ENCODE data around the gene TUBA8. TPM values are rescaled to one million over a fixed set of nuclear protein-coding genes. Genes with fewer than 3 reads are reported as not detected.

TUBA8 gene
- total RNA-seq, 1 experiment from 2014 or later: 1.3 TPM

DNA sequence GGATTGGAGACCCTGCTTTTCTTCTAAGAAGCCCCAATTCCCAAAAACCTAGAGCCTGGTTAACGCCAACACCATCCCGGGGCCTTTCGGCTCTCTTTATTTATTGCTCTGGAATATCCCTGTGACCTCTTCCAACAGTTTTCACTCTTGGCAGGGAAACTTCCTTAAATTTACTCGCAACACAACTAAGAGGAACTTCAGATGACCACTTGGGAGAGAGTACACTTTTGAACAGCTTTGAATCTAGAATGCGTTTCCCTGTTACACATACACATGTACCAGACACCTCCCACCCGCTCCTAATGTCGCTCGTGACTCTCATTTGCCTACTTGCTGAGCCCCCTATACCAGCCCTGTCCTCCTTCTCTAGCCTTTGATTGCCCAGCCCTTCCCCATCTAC lies 19.4 kb downstream of the TUBA8 start:
- POLR2A ChIA-PET: no interaction called here
- no TSS peak for BruUV-seq (replicated peaks)
- Histone ChIP-seq H3K27ac (ENCODE audit: low read length) (no peak overlapping the region), H3K27me3 (ENCODE audit: control insufficient read depth, insufficient read depth, low read length) (no peaks in the 10 kb centered on the region), H3K9me3 (ENCODE audit: control insufficient read depth, insufficient read depth, low read depth, low read length) (no peaks in the 10 kb centered on the region), H3K36me3 (ENCODE audit: control insufficient read depth, insufficient read depth, low read length) (no peaks in the 10 kb centered on the region), H3K4me3 (ENCODE audit: low read depth in 2 of 2, low read length in 2 of 2) (no peak overlapping the region), H3K4me1 (ENCODE audit: control insufficient read depth, insufficient read depth, low read length) (no peaks in the 10 kb centered on the region)
- ATAC-seq: no peak
- CTCF ChIA-PET: no interaction called here
- intact Hi-C loops (cut with micrococcal nuclease; ENCODE audit: unreplicated experiment): no loop called here
- DNase-seq (ENCODE audit: low read depth, low spot score): no peak
- no peak for TF ChIP-seq SIN3A (IDR thresholded peaks at IDR 0.05; ENCODE audit: borderline replicate concordance, insufficient read depth, low read depth, low read length)
- TF ChIP-seq TCF7L2 (IDR thresholded peaks at IDR 0.05; ENCODE audit: low read depth, low read length): no peak
- TF ChIP-seq, protein P1, sequence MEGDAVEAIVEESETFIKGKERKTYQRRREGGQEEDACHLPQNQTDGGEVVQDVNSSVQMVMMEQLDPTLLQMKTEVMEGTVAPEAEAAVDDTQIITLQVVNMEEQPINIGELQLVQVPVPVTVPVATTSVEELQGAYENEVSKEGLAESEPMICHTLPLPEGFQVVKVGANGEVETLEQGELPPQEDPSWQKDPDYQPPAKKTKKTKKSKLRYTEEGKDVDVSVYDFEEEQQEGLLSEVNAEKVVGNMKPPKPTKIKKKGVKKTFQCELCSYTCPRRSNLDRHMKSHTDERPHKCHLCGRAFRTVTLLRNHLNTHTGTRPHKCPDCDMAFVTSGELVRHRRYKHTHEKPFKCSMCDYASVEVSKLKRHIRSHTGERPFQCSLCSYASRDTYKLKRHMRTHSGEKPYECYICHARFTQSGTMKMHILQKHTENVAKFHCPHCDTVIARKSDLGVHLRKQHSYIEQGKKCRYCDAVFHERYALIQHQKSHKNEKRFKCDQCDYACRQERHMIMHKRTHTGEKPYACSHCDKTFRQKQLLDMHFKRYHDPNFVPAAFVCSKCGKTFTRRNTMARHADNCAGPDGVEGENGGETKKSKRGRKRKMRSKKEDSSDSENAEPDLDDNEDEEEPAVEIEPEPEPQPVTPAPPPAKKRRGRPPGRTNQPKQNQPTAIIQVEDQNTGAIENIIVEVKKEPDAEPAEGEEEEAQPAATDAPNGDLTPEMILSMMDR (IDR thresholded peaks at IDR 0.05): no peak
- TF ChIP-seq, protein P2, sequence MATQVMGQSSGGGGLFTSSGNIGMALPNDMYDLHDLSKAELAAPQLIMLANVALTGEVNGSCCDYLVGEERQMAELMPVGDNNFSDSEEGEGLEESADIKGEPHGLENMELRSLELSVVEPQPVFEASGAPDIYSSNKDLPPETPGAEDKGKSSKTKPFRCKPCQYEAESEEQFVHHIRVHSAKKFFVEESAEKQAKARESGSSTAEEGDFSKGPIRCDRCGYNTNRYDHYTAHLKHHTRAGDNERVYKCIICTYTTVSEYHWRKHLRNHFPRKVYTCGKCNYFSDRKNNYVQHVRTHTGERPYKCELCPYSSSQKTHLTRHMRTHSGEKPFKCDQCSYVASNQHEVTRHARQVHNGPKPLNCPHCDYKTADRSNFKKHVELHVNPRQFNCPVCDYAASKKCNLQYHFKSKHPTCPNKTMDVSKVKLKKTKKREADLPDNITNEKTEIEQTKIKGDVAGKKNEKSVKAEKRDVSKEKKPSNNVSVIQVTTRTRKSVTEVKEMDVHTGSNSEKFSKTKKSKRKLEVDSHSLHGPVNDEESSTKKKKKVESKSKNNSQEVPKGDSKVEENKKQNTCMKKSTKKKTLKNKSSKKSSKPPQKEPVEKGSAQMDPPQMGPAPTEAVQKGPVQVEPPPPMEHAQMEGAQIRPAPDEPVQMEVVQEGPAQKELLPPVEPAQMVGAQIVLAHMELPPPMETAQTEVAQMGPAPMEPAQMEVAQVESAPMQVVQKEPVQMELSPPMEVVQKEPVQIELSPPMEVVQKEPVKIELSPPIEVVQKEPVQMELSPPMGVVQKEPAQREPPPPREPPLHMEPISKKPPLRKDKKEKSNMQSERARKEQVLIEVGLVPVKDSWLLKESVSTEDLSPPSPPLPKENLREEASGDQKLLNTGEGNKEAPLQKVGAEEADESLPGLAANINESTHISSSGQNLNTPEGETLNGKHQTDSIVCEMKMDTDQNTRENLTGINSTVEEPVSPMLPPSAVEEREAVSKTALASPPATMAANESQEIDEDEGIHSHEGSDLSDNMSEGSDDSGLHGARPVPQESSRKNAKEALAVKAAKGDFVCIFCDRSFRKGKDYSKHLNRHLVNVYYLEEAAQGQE (IDR thresholded peaks at IDR 0.05; ENCODE audit: insufficient read depth in 1 of 2, low read depth in 2 of 2, low read length in 1 of 2): no peak
- TF ChIP-seq POLR2AphosphoS5 (IDR thresholded peaks at IDR 0.05; ENCODE audit: low read depth, low read length): no peak
- in situ Hi-C loops (cut with HindIII; ENCODE audit: low pct_unique_long_range_greater_than_20kb, low sequenced_read_pairs): no loop called here

- Histone ChIP-seq H3K4me1 (ENCODE audit: control insufficient read depth, insufficient read depth, low read length) (no peaks in the 10 kb centered on the region), H3K36me3 (ENCODE audit: control insufficient read depth, insufficient read depth, low read length) (no peaks in the 10 kb centered on the region), H3K4me3 (ENCODE audit: low read depth in 2 of 2, low read length in 2 of 2) (no peak overlapping the region), H3K27ac (ENCODE audit: low read length) (no peak overlapping the region), H3K9me3 (ENCODE audit: control insufficient read depth, insufficient read depth, low read depth, low read length) (no peaks in the 10 kb centered on the region), H3K27me3 (ENCODE audit: control insufficient read depth, insufficient read depth, low read length) (no peaks in the 10 kb centered on the region)
- in situ Hi-C loops (cut with HindIII; ENCODE audit: low pct_unique_long_range_greater_than_20kb, low sequenced_read_pairs): no loop called here
- ATAC-seq (no peak), DNase-seq (ENCODE audit: low read depth, low spot score) (no peak)
- no TSS peak for BruUV-seq (replicated peaks)
- ChIA-PET POLR2A (no interaction called here), CTCF (no interaction called here)
- no peak for TF ChIP-seq SIN3A (IDR thresholded peaks at IDR 0.05; ENCODE audit: borderline replicate concordance, insufficient read depth, low read depth, low read length)
- TF ChIP-seq, protein P1 (IDR thresholded peaks at IDR 0.05): no peak
- TF ChIP-seq POLR2AphosphoS5 (IDR thresholded peaks at IDR 0.05; ENCODE audit: low read depth, low read length): no peak
- TF ChIP-seq, protein P2 (IDR thresholded peaks at IDR 0.05; ENCODE audit: insufficient read depth in 1 of 2, low read depth in 2 of 2, low read length in 1 of 2): no peak
- TF ChIP-seq TCF7L2 (IDR thresholded peaks at IDR 0.05; ENCODE audit: low read depth, low read length): no peak
- intact Hi-C loops (cut with micrococcal nuclease; ENCODE audit: unreplicated experiment): no loop called here
Measured at GRCh38 chr22:18130699-18131429, 20.3 kb downstream of the TUBA8 start.
